Immature natural killer cell (primary cell): Measurements from ENCODE around the gene PCSK6. TPM values are rescaled to one million over a fixed set of nuclear protein-coding genes. Genes with fewer than 3 reads are reported as not detected.

Experiments used
- DNase-seq, 3 donors: peaks; one replicate each; pipeline ENCODE4 v3.0.0; 2022; ENCODE audit warnings: mixed read lengths in 1 of 3
- H3K27ac Mint-ChIP-seq, 6 donors: one replicate each; pipeline ENCODE4 v1.8.0; 2020; ENCODE audit warnings: mixed read lengths in 6 of 6, mild to moderate bottlenecking in 5 of 6, inconsistent platforms in 4 of 6, moderate library complexity in 3 of 6
- H3K27me3 Mint-ChIP-seq, 3 donors: one replicate each; pipeline ENCODE4 v1.8.0; 2020 to 2021; ENCODE audit warnings: low read depth in 3 of 3, mild to moderate bottlenecking in 3 of 3, mixed read lengths in 3 of 3, moderate library complexity in 3 of 3, inconsistent platforms in 1 of 3
- H3K36me3 Mint-ChIP-seq, 3 donors: one replicate each; pipeline ENCODE4 v1.8.0; 2020; ENCODE audit warnings: mixed read lengths in 3 of 3, inconsistent platforms in 2 of 3, mild to moderate bottlenecking in 2 of 3
- H3K4me1 Mint-ChIP-seq, 2 donors: one replicate each; pipeline ENCODE4 v1.8.0; 2020; ENCODE audit warnings: inconsistent platforms in 2 of 2, mild to moderate bottlenecking in 2 of 2, mixed read lengths in 2 of 2, moderate library complexity in 1 of 2
- H3K4me3 Mint-ChIP-seq, 5 donors: one replicate each; pipeline ENCODE4 v1.8.0; 2020; ENCODE audit warnings: mild to moderate bottlenecking in 5 of 5, mixed read lengths in 5 of 5, inconsistent platforms in 3 of 5, moderate library complexity in 3 of 5
- H3K9me3 Mint-ChIP-seq, 6 donors: one replicate each; pipeline ENCODE4 v1.8.0; 2020; ENCODE audit warnings: mild to moderate bottlenecking in 6 of 6, mixed read lengths in 6 of 6, inconsistent platforms in 4 of 6, moderate library complexity in 3 of 6
- polyA plus RNA-seq, 3 donors: library from polyadenylated mRNA; unstranded; fragments of 300-500 nt; fragmentation: Illumina TruSeq; gene quantifications; one replicate each; pipeline ENCODE4 v1.2.3, GENCODE V29; 2021

PCSK6 gene
- polyA plus RNA-seq, 3 donors from 2014 or later: 1.7 to 3.0 TPM; not detected in 1

- no peak overlapping the region for H3K27ac Mint-ChIP-seq
- peaks cover 2 to 6% (median 2%) of the 10 kb centered on the region in 3 donors for H3K27me3 Mint-ChIP-seq
- no peaks in the 10 kb centered on the region for H3K4me1 Mint-ChIP-seq
Observed at GRCh38 chr15:101479342-101479845, 10.1 kb downstream of the PCSK6 start.

GRCh38 chr15:101478701-101479341 is 10.7 kb downstream of the PCSK6 start:
- Mint-ChIP-seq H3K36me3 (no peaks in the 10 kb centered on the region), H3K27ac (no peak overlapping the region), H3K27me3 (peaks cover 2 to 6% (median 2%) of the 10 kb centered on the region in 3 donors), H3K4me1 (no peaks in the 10 kb centered on the region), H3K9me3 (no peaks in the 10 kb centered on the region), H3K4me3 (no peak overlapping the region)
- DNase-seq: no peak

More at GRCh38 chr15:101479342-101479845, 10.1 kb downstream of the PCSK6 start:
- Mint-ChIP-seq H3K36me3 (no peaks in the 10 kb centered on the region), H3K4me3 (no peak overlapping the region), H3K9me3 (no peaks in the 10 kb centered on the region)
- no peak for DNase-seq

- Mint-ChIP-seq H3K36me3 (no peaks in the 10 kb centered on the region), H3K27ac (no peak overlapping the region), H3K27me3 (peaks cover 2 to 6% (median 2%) of the 10 kb centered on the region in 3 donors), H3K4me3 (no peak overlapping the region), H3K9me3 (no peaks in the 10 kb centered on the region), H3K4me1 (no peaks in the 10 kb centered on the region)
- DNase-seq: no peak
Observed at GRCh38 chr15:101477851-101478362, 11.6 kb downstream of the PCSK6 start.

- DNase-seq: no peak
- Mint-ChIP-seq H3K27ac (no peak overlapping the region), H3K27me3 (peaks cover 2 to 6% (median 3%) of the 10 kb centered on the region in 3 donors), H3K36me3 (no peaks in the 10 kb centered on the region), H3K4me1 (no peaks in the 10 kb centered on the region), H3K4me3 (no peak overlapping the region), H3K9me3 (no peaks in the 10 kb centered on the region)
Observed at GRCh38 chr15:101476756-101477155, 12.8 kb downstream of the PCSK6 start.

- Mint-ChIP-seq H3K9me3 (no peaks in the 10 kb centered on the region), H3K27ac (no peak overlapping the region)
- DNase-seq: no peak
Observed at GRCh38 chr15:101474983-101475382, 14.5 kb downstream of the PCSK6 start.

GRCh38 chr15:101474233-101474632 is 15.3 kb downstream of the PCSK6 start:
- DNase-seq: no peak
- Mint-ChIP-seq H3K27me3 (peaks cover 2 to 8% (median 7%) of the 10 kb centered on the region in 3 donors), H3K4me1 (no peaks in the 10 kb centered on the region), H3K4me3 (no peak overlapping the region), H3K9me3 (no peaks in the 10 kb centered on the region), H3K27ac (no peak overlapping the region), H3K36me3 (no peaks in the 10 kb centered on the region)

More at GRCh38 chr15:101474983-101475382, 14.5 kb downstream of the PCSK6 start:
- H3K27me3 Mint-ChIP-seq: peaks cover 2 to 8% (median 6%) of the 10 kb centered on the region in 3 donors
- no peaks in the 10 kb centered on the region for H3K4me1 Mint-ChIP-seq
- H3K4me3 Mint-ChIP-seq: no peak overlapping the region
- H3K36me3 Mint-ChIP-seq: no peaks in the 10 kb centered on the region

- DNase-seq: no peak
- H3K36me3 Mint-ChIP-seq: no peaks in the 10 kb centered on the region
- H3K27ac Mint-ChIP-seq: no peak overlapping the region
- H3K4me1 Mint-ChIP-seq: no peaks in the 10 kb centered on the region
- H3K27me3 Mint-ChIP-seq: peaks cover 2 to 8% (median 4%) of the 10 kb centered on the region in 3 donors
- H3K4me3 Mint-ChIP-seq: no peak overlapping the region
- no peaks in the 10 kb centered on the region for H3K9me3 Mint-ChIP-seq
Observed at GRCh38 chr15:101472033-101472432, 17.5 kb downstream of the PCSK6 start.

GRCh38 chr15:101470548-101471239 is 18.8 kb downstream of the PCSK6 start:
- H3K9me3 Mint-ChIP-seq: peaks cover 0 to 3% (median 0%) of the 10 kb centered on the region in 6 donors
- no peak overlapping the region for H3K27ac Mint-ChIP-seq
- peaks cover 2 to 15% (median 4%) of the 10 kb centered on the region in 3 donors for H3K27me3 Mint-ChIP-seq
- no peaks in the 10 kb centered on the region for H3K36me3 Mint-ChIP-seq
- H3K4me1 Mint-ChIP-seq: no peaks in the 10 kb centered on the region
- DNase-seq: no peak
- H3K4me3 Mint-ChIP-seq: no peak overlapping the region

- no peak overlapping the region for H3K4me3 Mint-ChIP-seq
- H3K36me3 Mint-ChIP-seq: no peaks in the 10 kb centered on the region
- H3K27ac Mint-ChIP-seq: no peak overlapping the region
- H3K4me1 Mint-ChIP-seq: no peaks in the 10 kb centered on the region
- DNase-seq: no peak
- H3K9me3 Mint-ChIP-seq: peaks cover 0 to 3% (median 0%) of the 10 kb centered on the region in 6 donors
- H3K27me3 Mint-ChIP-seq: peaks cover 1 to 13% (median 4%) of the 10 kb centered on the region in 3 donors
Observed at GRCh38 chr15:101469520-101470288, 19.8 kb downstream of the PCSK6 start.

- no peak overlapping the region for H3K4me3 Mint-ChIP-seq
- no peak overlapping the region for H3K27ac Mint-ChIP-seq
- peaks cover 2 to 14% (median 2%) of the 10 kb centered on the region in 3 donors for H3K27me3 Mint-ChIP-seq
- H3K4me1 Mint-ChIP-seq: no peaks in the 10 kb centered on the region
- H3K9me3 Mint-ChIP-seq: peaks cover 0 to 3% (median 0%) of the 10 kb centered on the region in 6 donors
- DNase-seq: no peak
- H3K36me3 Mint-ChIP-seq: peaks cover 0 to 4% (median 0%) of the 10 kb centered on the region in 3 donors
Observed at GRCh38 chr15:101466188-101466587, 23.3 kb downstream of the PCSK6 start.

GRCh38 chr15:101464999-101465669 is 24.4 kb downstream of the PCSK6 start:
- no peak for DNase-seq
- Mint-ChIP-seq H3K9me3 (peaks cover 0 to 3% (median 0%) of the 10 kb centered on the region in 6 donors), H3K4me3 (no peak overlapping the region), H3K4me1 (no peaks in the 10 kb centered on the region), H3K27me3 (peaks cover 2 to 14% (median 2%) of the 10 kb centered on the region in 3 donors), H3K27ac (no peak overlapping the region), H3K36me3 (peaks cover 0 to 4% (median 0%) of the 10 kb centered on the region in 3 donors)

- no peak for DNase-seq
- peaks cover 0 to 4% (median 0%) of the 10 kb centered on the region in 3 donors for H3K36me3 Mint-ChIP-seq
- no peak overlapping the region for H3K27ac Mint-ChIP-seq
- H3K27me3 Mint-ChIP-seq: peaks cover 2 to 14% (median 2%) of the 10 kb centered on the region in 3 donors
- no peaks in the 10 kb centered on the region for H3K4me1 Mint-ChIP-seq
- no peak overlapping the region for H3K4me3 Mint-ChIP-seq
- H3K9me3 Mint-ChIP-seq: peaks cover 0 to 3% (median 0%) of the 10 kb centered on the region in 6 donors
Observed at GRCh38 chr15:101464256-101464998, 25.1 kb downstream of the PCSK6 start.
